HK-2 (cell line): ENCODE results near the gene GSE1.

Source experiments
- DNase-seq: peaks from one replicate; pipeline ENCODE4 v3.0.0-alpha.2; 2018; ENCODE audit not compliant: unreplicated experiment

GSE1 gene

DNA sequence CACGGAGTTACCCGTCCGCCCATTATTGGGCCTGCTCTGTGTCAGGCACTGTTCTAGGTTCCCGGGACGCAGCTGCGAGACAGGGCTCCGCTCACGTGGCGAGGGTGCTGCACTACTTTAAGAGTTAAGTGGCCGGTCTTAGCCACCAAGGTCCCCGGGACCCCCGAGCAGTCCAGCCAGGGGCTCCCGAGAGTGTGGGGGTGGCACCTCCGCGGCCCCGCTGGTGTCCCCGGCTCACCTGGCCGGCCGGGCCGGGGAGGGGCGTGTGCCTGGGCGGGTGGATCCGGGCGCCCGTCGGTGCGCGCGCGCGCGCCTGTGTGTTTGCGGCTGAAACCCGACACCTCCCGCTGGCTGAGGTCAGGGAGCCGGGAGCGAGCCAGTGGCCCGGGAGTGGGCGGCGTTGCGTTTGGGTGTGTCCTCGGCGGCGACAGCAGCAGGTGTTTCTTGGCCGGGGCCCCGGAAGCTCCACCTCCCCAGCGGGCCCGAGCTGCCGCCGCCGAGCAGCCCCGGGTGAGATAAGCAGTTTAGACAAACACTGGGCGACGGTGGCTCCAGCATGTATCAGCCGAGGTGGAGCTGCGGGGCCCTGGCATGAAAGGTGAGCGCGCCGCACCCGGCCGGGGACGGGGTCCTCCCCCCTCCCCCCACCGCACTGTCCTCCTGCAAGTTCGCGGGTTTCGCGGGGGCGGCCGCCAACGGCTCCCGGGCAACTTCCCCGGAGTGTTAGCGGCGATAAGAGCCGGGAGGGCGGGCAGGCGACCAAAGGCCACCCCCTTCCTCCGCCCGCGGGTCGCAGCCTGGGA, at the start of gene GSE1:
Gene GSE1, plus strand, starts transcription at position 522 of the 803 bp plus-strand sequence. Its CDS starts 70 bp downstream, at position 592.
- DNase-seq = peak; percentile 96

GRCh38 chr16:85563515-85564276, 49.4 kb upstream of the GSE1 start:
- DNase-seq = peak; percentile 64

DNA sequence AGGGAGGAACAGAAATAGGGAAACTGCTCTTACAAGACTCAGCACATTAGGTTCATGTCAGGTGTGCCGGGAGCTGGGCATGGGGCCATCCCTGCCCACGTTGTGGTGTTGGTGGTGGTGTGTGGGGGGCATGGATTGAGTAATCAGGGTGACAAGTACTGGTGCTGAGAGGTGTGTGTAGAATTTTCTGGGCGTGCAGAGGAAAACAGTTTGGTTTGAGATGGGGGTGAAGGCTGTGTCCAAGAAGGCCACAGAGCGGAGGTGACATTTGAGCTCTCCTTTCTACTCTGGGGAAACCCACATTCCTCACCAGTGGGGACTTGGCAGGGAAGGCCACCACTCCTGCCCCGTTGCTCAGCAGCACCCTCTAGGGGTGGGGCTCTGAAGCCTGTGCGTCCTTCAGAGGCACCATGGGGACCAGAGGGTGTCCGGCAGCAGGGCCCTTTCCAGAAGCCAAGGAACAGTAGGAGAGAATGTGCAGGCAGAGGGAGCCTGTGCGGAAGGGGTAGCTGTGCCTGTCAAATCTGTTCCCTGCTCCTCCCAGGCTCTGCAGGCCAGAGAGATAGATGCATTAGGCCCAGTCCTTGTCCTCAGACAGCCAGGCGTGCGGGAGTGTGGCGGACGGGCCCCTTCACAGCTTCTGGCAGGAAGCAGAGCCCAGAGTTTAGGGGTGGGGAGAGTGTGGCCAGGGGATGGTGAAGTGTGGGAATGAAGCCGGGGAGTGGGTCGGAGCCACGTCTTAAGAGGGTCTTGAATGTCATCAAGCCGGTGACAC, 48.7 kb upstream of the GSE1 start:
- no peak for DNase-seq

GRCh38 chr16:85565340-85565739, 47.8 kb upstream of the GSE1 start:
- no peak for DNase-seq

- DNase-seq = no peak
These were observed 47.2 kb upstream of the GSE1 start for GRCh38 chr16:85565801-85566526.

- no peak for DNase-seq
These were observed 46.5 kb upstream of the GSE1 start for GRCh38 chr16:85566561-85567100.

GRCh38 chr16:85567101-85567866, 45.8 kb upstream of the GSE1 start:
- DNase-seq = no peak

GRCh38 chr16:85567935-85568334, 45.2 kb upstream of the GSE1 start:
- no peak for DNase-seq

- no peak for DNase-seq
These were observed 44.6 kb upstream of the GSE1 start for GRCh38 chr16:85568519-85568918.

DNA sequence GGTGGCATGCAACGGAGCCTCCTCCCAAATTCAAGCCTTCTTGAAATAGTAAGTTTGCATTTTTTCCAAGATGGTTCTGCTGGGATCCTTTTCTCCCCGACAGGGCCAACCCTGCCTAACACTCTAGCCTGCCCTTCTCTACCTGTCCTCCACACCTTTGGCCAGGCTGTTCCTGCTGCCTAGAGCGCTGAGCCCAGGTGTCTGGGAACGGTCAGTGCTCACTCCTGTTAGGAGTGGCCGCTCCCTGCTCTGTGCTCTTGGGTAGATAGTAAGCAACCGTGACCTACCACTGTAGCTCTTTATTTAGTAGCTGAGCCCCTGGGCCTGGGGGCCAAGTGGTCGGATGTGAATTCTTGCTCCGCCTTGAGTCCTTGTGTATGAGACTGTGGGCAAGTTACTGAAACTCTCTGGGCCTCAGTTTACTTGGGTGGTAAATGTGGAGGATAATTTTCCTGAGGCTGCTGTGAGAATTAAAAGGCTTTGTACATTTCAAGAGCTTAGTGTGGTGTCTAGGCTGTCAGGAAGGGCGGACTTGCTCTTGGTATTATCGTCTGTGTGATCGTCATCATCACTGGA, 44.0 kb upstream of the GSE1 start:
- DNase-seq = no peak

DNA sequence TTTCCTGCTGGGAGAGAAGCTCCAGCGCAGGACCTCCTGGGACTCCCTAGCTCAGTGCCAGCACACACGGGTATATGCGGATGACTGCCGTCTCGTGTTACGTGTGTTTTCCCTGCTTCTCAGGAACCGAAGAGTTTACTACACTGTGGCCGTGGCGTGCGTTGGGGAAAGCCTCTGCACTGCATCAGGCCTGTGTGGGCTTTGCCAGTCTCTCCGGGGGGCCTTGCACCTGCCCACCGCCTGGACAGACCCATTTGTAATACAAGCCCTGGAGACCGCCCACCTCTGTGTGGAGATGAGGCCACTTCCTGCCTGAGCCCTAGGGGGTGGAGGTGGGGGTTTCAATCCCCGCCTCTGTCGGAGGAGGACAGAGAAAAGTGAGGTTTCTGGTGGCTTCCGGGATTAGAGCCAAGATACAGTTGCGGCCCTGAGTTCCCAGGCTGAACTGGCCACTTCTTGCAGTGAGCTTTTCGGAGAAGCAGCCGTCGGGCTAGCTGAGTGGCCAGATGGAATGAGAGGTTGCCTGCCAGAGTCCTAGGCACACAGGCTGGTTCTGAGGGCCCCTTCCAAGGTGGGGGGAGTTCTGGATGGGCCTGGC, 43.4 kb upstream of the GSE1 start:
- DNase-seq = peak; percentile 35

GRCh38 chr16:85570213-85570734, 42.8 kb upstream of the GSE1 start:
- no peak for DNase-seq

GRCh38 chr16:85570735-85571562, 42.2 kb upstream of the GSE1 start:
- DNase-seq = no peak

DNA sequence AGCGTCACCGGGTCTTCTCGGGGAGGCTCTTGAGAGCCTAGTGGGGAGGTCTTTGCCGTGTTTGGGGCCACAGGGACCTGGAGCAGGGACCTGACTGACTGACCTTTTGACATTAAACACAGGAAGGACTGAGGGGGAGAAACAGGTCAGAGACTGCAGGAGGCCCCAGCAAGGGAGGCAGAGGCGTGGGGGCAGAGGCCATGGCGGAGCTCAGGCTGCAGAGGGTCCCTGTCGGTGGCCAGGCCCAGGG, 41.6 kb upstream of the GSE1 start:
- DNase-seq = no peak

DNA sequence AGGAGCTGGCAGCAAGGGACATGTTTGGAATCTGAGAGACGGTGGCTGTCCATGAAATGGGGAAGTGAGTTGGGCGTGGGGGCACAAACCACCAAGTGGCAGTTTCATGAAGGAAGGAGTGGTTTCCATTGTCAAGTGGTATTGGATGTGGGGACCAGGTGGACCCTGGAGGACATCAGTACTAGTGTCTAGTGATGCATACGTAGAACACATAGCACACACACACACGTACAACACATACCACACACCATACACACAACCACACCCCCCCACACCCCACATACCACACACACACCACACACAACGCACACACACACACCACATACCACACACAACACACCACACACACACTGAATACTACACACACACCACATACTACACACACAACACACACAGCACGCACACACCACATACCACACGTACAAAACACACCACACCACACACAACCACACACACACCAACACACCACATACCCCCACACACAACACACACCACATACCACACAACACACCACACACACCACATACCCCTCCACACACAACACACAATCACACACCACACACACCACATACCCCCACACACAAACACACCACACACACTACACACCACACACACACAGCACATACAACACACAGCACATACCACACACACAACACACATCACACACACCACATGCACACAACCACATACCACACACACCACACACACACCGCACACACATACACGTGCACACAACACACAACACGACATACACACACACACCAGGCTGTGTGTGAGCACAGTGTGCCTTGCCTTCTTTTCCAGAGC, 41.1 kb upstream of the GSE1 start:
- no peak for DNase-seq

GRCh38 chr16:85573045-85573695, 40.0 kb upstream of the GSE1 start:
- no peak for DNase-seq
